HepG2 (cell line): Measurements from ENCODE around the gene HOXC10. TPM values are rescaled to one million over a fixed set of nuclear protein-coding genes. Genes with fewer than 3 reads are reported as not detected.

Experiments
- ATAC-seq: fragments of 200-7000 bp; cut with Tn5 transposase; 3 replicates; pipeline ENCODE4 v1.9.1; 2020; ENCODE audit warnings: mild to moderate bottlenecking, moderate library complexity
- BruUV-seq: library from RNA; stranded (reverse); fragments of 400-500 nt; replicated peaks from 2 replicates; lab custom pipeline; 2021; lab: Mats Ljungman, UMichigan
- CTCF ChIA-PET: fragments of 300-600 bp; formaldehyde crosslinking; extraction: SDS; loops from one replicate; lab custom pipeline; 2021; ENCODE audit warnings: low total read pairs, inconsistent platforms, low intra/inter-chr PET ratio; lab: Yijun Ruan, JAX
- POLR2A ChIA-PET: fragments of 350-600 bp; sonication (Branson Sonifier 250); formaldehyde crosslinking; loops from one replicate; lab custom pipeline; 2020; ENCODE audit warnings: antibody characterized with exemption, inconsistent platforms; lab: Yijun Ruan, JAX
- DNase-seq: peaks from one replicate; pipeline ENCODE4 v3.0.0-alpha.2; 2015; ENCODE audit warnings: low spot score
- FAIRE-seq: peaks from 3 replicates; lab custom pipeline; 2011; peaks lifted over from hg19 to GRCh38; lab: Jason Lieb, UNC
- H2AFZ ChIP-seq: one replicate; pipeline ENCODE4 v1.6.1; 2011; ENCODE audit warnings: low read length, inconsistent platforms
- H3K27ac ChIP-seq: fragments of 300-600 bp; 3 replicates; pipeline ENCODE4 v1.8.0; 2011; ENCODE audit warnings: mixed run types, mild to moderate bottlenecking, mixed read lengths, low read length, inconsistent platforms; ENCODE audit not compliant: insufficient read depth; ENCODE audit errors: extremely low read length
- H3K27me3 ChIP-seq, 2 experiments: fragments of 200-600 bp in 1 of 2; 2 replicates in 1 of 2; 3 replicates in 1 of 2; pipeline versions ENCODE4 v1.6.0 to v1.8.0; 2011; ENCODE audit warnings: low read length in 2 of 2, mild to moderate bottlenecking in 2 of 2, moderate library complexity in 2 of 2, inconsistent platforms in 1 of 2; ENCODE audit not compliant: insufficient read depth in 2 of 2, control insufficient read depth in 1 of 2
- H3K36me3 ChIP-seq, 2 experiments: fragments of 200-600 bp in 1 of 2; replicated peaks in 1 of 2; 2 replicates in 1 of 2; 3 replicates in 1 of 2; pipeline versions ENCODE4 v1.5.1 to v1.8.0; 2011; ENCODE audit warnings: low read length in 2 of 2, inconsistent platforms in 1 of 2; ENCODE audit not compliant: insufficient read depth in 2 of 2, control insufficient read depth in 1 of 2
- H3K4me1 ChIP-seq: 2 replicates; pipeline ENCODE4 v1.5.1; 2012; ENCODE audit warnings: low read length, inconsistent platforms; ENCODE audit not compliant: insufficient read depth
- H3K4me2 ChIP-seq: 2 replicates; pipeline ENCODE4 v1.6.0; 2011; ENCODE audit warnings: low read depth, low read length, inconsistent platforms
- H3K4me3 ChIP-seq, 3 experiments: fragments of 200-600 bp in 1 of 3; sonication (generic), shearing (Covaris generic) in 1 of 3; replicated peaks in 1 of 3; 2 replicates each; pipeline ENCODE4 v1.5.1; 2011 to 2016; ENCODE audit warnings: low read length in 3 of 3, inconsistent platforms in 2 of 3, low read depth in 2 of 3, mild to moderate bottlenecking in 2 of 3, control low read depth in 1 of 3, mixed read lengths in 1 of 3; ENCODE audit not compliant: insufficient read depth in 1 of 3
- H3K79me2 ChIP-seq: one replicate; pipeline ENCODE4 v1.6.1; 2011; ENCODE audit warnings: low read length, inconsistent platforms; ENCODE audit not compliant: insufficient read depth
- H3K9ac ChIP-seq: 2 replicates; pipeline ENCODE4 v1.6.0; 2011; ENCODE audit warnings: mild to moderate bottlenecking, low read depth, low read length, inconsistent platforms; ENCODE audit not compliant: insufficient read depth
- H3K9me3 ChIP-seq: 2 replicates; pipeline ENCODE4 v1.5.1; 2012; ENCODE audit warnings: mild to moderate bottlenecking, low read length
- H4K20me1 ChIP-seq: 2 replicates; pipeline ENCODE4 v1.6.0; 2011; ENCODE audit warnings: inconsistent platforms, mild to moderate bottlenecking, low read length, moderate library complexity; ENCODE audit not compliant: insufficient read depth
- ATF7-NPFF ChIP-seq: sonication (generic); formaldehyde crosslinking; IDR thresholded peaks from 2 replicates; pipeline ENCODE4 v1.8.1; 2023; ENCODE audit warnings: mild to moderate bottlenecking, low read depth, missing genetic modification reagents, moderate library complexity
- JDP2 ChIP-seq: sonication (generic); formaldehyde crosslinking; IDR thresholded peaks from 2 replicates; pipeline ENCODE4 v1.8.1; 2022; ENCODE audit warnings: missing genetic modification reagents, borderline replicate concordance
- PHB2 ChIP-seq: fragments of 450-650 bp; IDR thresholded peaks from 2 replicates; pipeline ENCODE4 v1.6.1; 2018; ENCODE audit not compliant: partially characterized antibody
- RBAK ChIP-seq: sonication (generic); formaldehyde crosslinking; IDR thresholded peaks from 2 replicates; pipeline ENCODE4 v1.5.1; 2020; ENCODE audit warnings: mild to moderate bottlenecking, missing genetic modification reagents
- TSC22D2 ChIP-seq: sonication (generic); formaldehyde crosslinking; IDR thresholded peaks from 2 replicates; pipeline ENCODE4 v1.5.1; 2020; ENCODE audit warnings: missing genetic modification reagents, mild to moderate bottlenecking, borderline replicate concordance
- ZNF296 ChIP-seq: sonication (generic); formaldehyde crosslinking; conservative IDR thresholded peaks from 2 replicates; pipeline ENCODE4 v1.5.0; 2020; ENCODE audit warnings: mild to moderate bottlenecking, missing genetic modification reagents
- ZNF430 ChIP-seq: sonication (generic); formaldehyde crosslinking; IDR thresholded peaks from 2 replicates; pipeline ENCODE4 v1.9.0; 2021; ENCODE audit warnings: mild to moderate bottlenecking, missing genetic modification reagents
- ZNF446 ChIP-seq: sonication (generic); formaldehyde crosslinking; IDR thresholded peaks from 2 replicates; pipeline ENCODE4 v1.5.0; 2020; ENCODE audit warnings: mild to moderate bottlenecking, missing genetic modification reagents
- ZNF552 ChIP-seq: sonication (generic); formaldehyde crosslinking; IDR thresholded peaks from 2 replicates; pipeline ENCODE4 v1.9.0; 2022; ENCODE audit warnings: missing genetic modification reagents, mild to moderate bottlenecking, borderline replicate concordance
- ZNF724P ChIP-seq: sonication (generic); formaldehyde crosslinking; IDR thresholded peaks from 2 replicates; pipeline ENCODE4 v1.8.0; 2022; ENCODE audit warnings: missing genetic modification reagents, borderline replicate concordance
- WGBS: methylation state at CpG from one replicate; pipeline ENCODE4 v1.1.6; 2017; ENCODE audit warnings: low lambda C conversion rate; 5-methylcytosine and 5-hydroxymethylcytosine counted together
- in situ Hi-C: cut with HindIII; loops from 2 replicates; pipeline ENCODE4 v1.10.0; 2017; ENCODE audit warnings: low pct_unique_long_range_greater_than_20kb; ENCODE audit not compliant: extremely low pct_ligation_motif_present
- intact Hi-C: fragments of 100-400 bp; cut with micrococcal nuclease; formaldehyde crosslinking; loops from one replicate; pipeline ENCODE4 v1.10.0; 2022; ENCODE audit not compliant: unreplicated experiment
- polyA plus RNA-seq, 8 experiments: library from polyadenylated mRNA; depleted of rRNA in 3 of 8; stranded (reverse) in 7 of 8; unstranded in 1 of 8; fragments of >200 nt; fragmentation: Illumina TruSeq in 4 of 8; extraction: Trizol in 4 of 8; gene quantifications; 2 replicates each; pipeline versions ENCODE4 v1.2.1 to v1.2.3, GENCODE V29; 2011 to 2016; ENCODE audit warnings: low read depth in 4 of 8, missing spikeins in 1 of 8, mixed read lengths in 1 of 8; ENCODE audit not compliant: insufficient read depth in 1 of 8
- total RNA-seq, 5 experiments: library from RNA; depleted of rRNA; stranded (reverse); fragments of >200 nt; fragmentation: Illumina TruSeq; extraction: Trizol; gene quantifications; 2 replicates each; pipeline ENCODE4 v1.2.3, GENCODE V29; 2016; ENCODE audit warnings: low read depth in 1 of 5
- TF ChIP-seq, protein P1 (sequence below): sonication (generic); formaldehyde crosslinking; IDR thresholded peaks from 2 replicates; pipeline ENCODE4 v1.8.0; 2022; ENCODE audit warnings: missing genetic modification reagents, mild to moderate bottlenecking, moderate library complexity, borderline replicate concordance
- TF ChIP-seq, protein P2 (sequence below): conservative IDR thresholded peaks from 2 replicates; pipeline ENCODE4 v1.6.1; 2018; ENCODE audit warnings: missing genetic modification reagents
- TF ChIP-seq, protein P3 (sequence below): sonication (generic); formaldehyde crosslinking; IDR thresholded peaks from 2 replicates; pipeline ENCODE4 v1.9.0; 2022; ENCODE audit warnings: missing genetic modification reagents, mild to moderate bottlenecking, borderline replicate concordance
- TF ChIP-seq, protein P4 (sequence below): sonication (generic); formaldehyde crosslinking; IDR thresholded peaks from 2 replicates; pipeline ENCODE4 v1.5.0; 2020; ENCODE audit warnings: missing genetic modification reagents, mild to moderate bottlenecking, borderline replicate concordance
- TF ChIP-seq, protein P5 (sequence below): sonication (generic); formaldehyde crosslinking; IDR thresholded peaks from 2 replicates; pipeline ENCODE4 v1.4.0; 2020; ENCODE audit warnings: mild to moderate bottlenecking, missing genetic modification reagents, borderline replicate concordance

HOXC10 gene
- total and polyA plus RNA-seq, 2 of the 13 experiments (the other 11 are each of a cell fraction or from before 2014, with no cell fraction given): not detected

DNA sequence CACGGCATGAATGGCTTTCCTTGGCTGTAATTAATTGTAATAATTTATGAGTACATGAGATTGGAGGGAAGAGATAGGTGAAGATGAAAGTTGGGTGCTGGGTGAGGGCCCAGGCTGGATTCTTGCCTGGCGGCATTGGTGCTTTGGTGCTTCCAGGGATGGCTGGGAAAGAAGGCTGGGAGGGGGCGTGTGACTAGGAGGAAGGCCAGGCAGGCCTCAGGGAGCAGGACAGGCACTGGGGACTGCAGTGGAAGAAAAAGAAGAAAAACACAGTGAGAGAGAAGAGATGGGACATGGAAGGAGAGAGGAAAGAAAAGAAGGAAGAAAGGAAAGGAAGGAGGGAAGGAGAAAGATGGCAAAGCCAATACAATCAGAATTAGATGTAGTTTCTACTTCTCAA lies 18.7 kb downstream of the HOXC10 start:
- DNase-seq: no peak
- no peak for FAIRE-seq
- TF ChIP-seq ZNF430 (no peak), ZNF724P (no peak), ZNF446 (CRISPR knock-in tag) (no peak), JDP2 (CRISPR knock-in tag) (no peak), ZNF296 (CRISPR knock-in tag) (no peak), RBAK (no peak), ATF7-NPFF (CRISPR knock-in tag) (no peak), TSC22D2 (CRISPR knock-in tag) (no peak), ZNF552 (no peak), PHB2 (no peak)
- TF ChIP-seq, protein P1, sequence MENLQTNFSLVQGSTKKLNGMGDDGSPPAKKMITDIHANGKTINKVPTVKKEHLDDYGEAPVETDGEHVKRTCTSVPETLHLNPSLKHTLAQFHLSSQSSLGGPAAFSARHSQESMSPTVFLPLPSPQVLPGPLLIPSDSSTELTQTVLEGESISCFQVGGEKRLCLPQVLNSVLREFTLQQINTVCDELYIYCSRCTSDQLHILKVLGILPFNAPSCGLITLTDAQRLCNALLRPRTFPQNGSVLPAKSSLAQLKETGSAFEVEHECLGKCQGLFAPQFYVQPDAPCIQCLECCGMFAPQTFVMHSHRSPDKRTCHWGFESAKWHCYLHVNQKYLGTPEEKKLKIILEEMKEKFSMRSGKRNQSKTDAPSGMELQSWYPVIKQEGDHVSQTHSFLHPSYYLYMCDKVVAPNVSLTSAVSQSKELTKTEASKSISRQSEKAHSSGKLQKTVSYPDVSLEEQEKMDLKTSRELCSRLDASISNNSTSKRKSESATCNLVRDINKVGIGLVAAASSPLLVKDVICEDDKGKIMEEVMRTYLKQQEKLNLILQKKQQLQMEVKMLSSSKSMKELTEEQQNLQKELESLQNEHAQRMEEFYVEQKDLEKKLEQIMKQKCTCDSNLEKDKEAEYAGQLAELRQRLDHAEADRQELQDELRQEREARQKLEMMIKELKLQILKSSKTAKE (CRISPR knock-in tag): no peak
- TF ChIP-seq, protein P2, sequence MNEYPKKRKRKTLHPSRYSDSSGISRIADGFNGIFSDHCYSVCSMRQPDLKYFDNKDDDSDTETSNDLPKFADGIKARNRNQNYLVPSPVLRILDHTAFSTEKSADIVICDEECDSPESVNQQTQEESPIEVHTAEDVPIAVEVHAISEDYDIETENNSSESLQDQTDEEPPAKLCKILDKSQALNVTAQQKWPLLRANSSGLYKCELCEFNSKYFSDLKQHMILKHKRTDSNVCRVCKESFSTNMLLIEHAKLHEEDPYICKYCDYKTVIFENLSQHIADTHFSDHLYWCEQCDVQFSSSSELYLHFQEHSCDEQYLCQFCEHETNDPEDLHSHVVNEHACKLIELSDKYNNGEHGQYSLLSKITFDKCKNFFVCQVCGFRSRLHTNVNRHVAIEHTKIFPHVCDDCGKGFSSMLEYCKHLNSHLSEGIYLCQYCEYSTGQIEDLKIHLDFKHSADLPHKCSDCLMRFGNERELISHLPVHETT (CRISPR knock-in tag): no peak
- TF ChIP-seq, protein P3, sequence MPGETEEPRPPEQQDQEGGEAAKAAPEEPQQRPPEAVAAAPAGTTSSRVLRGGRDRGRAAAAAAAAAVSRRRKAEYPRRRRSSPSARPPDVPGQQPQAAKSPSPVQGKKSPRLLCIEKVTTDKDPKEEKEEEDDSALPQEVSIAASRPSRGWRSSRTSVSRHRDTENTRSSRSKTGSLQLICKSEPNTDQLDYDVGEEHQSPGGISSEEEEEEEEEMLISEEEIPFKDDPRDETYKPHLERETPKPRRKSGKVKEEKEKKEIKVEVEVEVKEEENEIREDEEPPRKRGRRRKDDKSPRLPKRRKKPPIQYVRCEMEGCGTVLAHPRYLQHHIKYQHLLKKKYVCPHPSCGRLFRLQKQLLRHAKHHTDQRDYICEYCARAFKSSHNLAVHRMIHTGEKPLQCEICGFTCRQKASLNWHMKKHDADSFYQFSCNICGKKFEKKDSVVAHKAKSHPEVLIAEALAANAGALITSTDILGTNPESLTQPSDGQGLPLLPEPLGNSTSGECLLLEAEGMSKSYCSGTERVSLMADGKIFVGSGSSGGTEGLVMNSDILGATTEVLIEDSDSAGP (CRISPR knock-in tag): no peak
- TF ChIP-seq, protein P4, sequence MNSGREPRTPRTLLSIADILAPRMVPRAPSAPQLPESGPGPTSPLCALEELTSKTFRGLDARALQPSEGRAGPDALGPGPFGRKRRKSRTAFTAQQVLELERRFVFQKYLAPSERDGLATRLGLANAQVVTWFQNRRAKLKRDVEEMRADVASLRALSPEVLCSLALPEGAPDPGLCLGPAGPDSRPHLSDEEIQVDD (CRISPR knock-in tag): no peak
- TF ChIP-seq, protein P5, sequence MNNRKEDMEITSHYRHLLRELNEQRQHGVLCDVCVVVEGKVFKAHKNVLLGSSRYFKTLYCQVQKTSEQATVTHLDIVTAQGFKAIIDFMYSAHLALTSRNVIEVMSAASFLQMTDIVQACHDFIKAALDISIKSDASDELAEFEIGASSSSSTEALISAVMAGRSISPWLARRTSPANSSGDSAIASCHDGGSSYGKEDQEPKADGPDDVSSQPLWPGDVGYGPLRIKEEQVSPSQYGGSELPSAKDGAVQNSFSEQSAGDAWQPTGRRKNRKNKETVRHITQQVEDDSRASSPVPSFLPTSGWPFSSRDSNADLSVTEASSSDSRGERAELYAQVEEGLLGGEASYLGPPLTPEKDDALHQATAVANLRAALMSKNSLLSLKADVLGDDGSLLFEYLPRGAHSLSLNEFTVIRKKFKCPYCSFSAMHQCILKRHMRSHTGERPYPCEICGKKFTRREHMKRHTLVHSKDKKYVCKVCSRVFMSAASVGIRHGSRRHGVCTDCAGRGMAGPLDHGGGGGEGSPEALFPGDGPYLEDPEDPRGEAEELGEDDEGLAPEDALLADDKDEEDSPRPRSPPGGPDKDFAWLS (CRISPR knock-in tag): no peak
- Histone ChIP-seq H2AFZ (no peak overlapping the region), H3K9ac (no peak overlapping the region), H3K4me2 (no peak overlapping the region), H3K9me3 (no peaks in the 10 kb centered on the region), H3K27ac (no peak overlapping the region), H3K79me2 (no peaks in the 10 kb centered on the region), H3K27me3 (peaks cover 24 to 91% of the 10 kb centered on the region in 2 experiments), H4K20me1 (no peaks in the 10 kb centered on the region), H3K36me3 (no peaks in the 10 kb centered on the region), H3K4me3 (no peak overlapping the region), H3K4me1 (peaks cover 32% of the 10 kb centered on the region)
- ChIA-PET POLR2A (no interaction called here), CTCF (interaction anchor here (3.3 kb wide), 1 partner anchor 203 kb away, joined by 26 read pairs; no protein-coding TSS in a partner anchor)
- 50% methylated on average over 3 of the region's 3 CpGs for WGBS
- BruUV-seq: no TSS peak
- intact Hi-C loops (loop anchor here (10.0 kb wide), 1 partner anchor 361 kb away; the partner anchor contains the start of gene GPR84), in situ Hi-C loops (no loop called here)
- no peak for ATAC-seq
